ENCODE results near the gene CD22.

Gene CD22

DNA sequence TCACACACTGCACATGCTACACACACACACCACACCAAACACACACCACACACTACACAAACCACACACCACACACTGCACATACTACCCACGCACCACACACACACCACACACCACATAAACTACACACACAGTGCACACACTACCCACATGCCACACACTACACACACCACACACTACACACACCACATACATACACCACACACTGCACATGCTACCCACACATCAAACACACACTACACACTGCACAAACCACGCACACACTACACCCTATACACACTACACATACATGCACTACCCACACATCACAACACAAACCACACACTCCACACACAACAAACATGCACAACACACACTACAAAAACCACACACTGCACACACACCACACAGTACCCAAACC is 31.1 kb upstream of the CD22 start (continued):
- TF ChIP-seq, protein P1, sequence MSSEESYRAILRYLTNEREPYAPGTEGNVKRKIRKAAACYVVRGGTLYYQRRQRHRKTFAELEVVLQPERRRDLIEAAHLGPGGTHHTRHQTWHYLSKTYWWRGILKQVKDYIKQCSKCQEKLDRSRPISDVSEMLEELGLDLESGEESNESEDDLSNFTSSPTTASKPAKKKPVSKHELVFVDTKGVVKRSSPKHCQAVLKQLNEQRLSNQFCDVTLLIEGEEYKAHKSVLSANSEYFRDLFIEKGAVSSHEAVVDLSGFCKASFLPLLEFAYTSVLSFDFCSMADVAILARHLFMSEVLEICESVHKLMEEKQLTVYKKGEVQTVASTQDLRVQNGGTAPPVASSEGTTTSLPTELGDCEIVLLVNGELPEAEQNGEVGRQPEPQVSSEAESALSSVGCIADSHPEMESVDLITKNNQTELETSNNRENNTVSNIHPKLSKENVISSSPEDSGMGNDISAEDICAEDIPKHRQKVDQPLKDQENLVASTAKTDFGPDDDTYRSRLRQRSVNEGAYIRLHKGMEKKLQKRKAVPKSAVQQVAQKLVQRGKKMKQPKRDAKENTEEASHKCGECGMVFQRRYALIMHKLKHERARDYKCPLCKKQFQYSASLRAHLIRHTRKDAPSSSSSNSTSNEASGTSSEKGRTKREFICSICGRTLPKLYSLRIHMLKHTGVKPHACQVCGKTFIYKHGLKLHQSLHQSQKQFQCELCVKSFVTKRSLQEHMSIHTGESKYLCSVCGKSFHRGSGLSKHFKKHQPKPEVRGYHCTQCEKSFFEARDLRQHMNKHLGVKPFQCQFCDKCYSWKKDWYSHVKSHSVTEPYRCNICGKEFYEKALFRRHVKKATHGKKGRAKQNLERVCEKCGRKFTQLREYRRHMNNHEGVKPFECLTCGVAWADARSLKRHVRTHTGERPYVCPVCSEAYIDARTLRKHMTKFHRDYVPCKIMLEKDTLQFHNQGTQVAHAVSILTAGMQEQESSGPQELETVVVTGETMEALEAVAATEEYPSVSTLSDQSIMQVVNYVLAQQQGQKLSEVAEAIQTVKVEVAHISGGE (tag by site-specific recombination; conservative IDR thresholded peaks at IDR 0.05; ENCODE audit: low read depth) = no peak
- no peak for TF ChIP-seq ZFHX2 (tag by site-specific recombination; conservative IDR thresholded peaks at IDR 0.05)
- no peak for TF ChIP-seq ZXDB (tag by site-specific recombination; IDR thresholded peaks at IDR 0.05)
- peak; percentile 83; the same call in 1 of the 2 replicates for TF ChIP-seq ZNF354C (tag by site-specific recombination; IDR thresholded peaks at IDR 0.05; ENCODE audit: borderline replicate concordance, low read depth)
- no peak for TF ChIP-seq ZNF341 (tag by site-specific recombination; IDR thresholded peaks at IDR 0.05; ENCODE audit: low read depth)
- peak; percentile 43; the same call in 1 of the 2 replicates for TF ChIP-seq ZNF16 (tag by site-specific recombination; IDR thresholded peaks at IDR 0.05; ENCODE audit: low read depth)
- TF ChIP-seq IKZF3 (tag by site-specific recombination; IDR thresholded peaks at IDR 0.05) = no peak
- TF ChIP-seq ZNF2 (tag by site-specific recombination; IDR thresholded peaks at IDR 0.05) = no peak
- TF ChIP-seq GLI4 (tag by site-specific recombination; IDR thresholded peaks at IDR 0.05) = no peak
- no peak for TF ChIP-seq SP2 (tag by site-specific recombination; IDR thresholded peaks at IDR 0.05)
- TF ChIP-seq ZFP37 (tag by site-specific recombination; IDR thresholded peaks at IDR 0.05) = no peak
- TF ChIP-seq ZNF133 (tag by site-specific recombination; IDR thresholded peaks at IDR 0.05) = no peak
- no peak for TF ChIP-seq ZNF394 (tag by site-specific recombination; IDR thresholded peaks at IDR 0.05; ENCODE audit: borderline replicate concordance)
- TF ChIP-seq, protein P2, sequence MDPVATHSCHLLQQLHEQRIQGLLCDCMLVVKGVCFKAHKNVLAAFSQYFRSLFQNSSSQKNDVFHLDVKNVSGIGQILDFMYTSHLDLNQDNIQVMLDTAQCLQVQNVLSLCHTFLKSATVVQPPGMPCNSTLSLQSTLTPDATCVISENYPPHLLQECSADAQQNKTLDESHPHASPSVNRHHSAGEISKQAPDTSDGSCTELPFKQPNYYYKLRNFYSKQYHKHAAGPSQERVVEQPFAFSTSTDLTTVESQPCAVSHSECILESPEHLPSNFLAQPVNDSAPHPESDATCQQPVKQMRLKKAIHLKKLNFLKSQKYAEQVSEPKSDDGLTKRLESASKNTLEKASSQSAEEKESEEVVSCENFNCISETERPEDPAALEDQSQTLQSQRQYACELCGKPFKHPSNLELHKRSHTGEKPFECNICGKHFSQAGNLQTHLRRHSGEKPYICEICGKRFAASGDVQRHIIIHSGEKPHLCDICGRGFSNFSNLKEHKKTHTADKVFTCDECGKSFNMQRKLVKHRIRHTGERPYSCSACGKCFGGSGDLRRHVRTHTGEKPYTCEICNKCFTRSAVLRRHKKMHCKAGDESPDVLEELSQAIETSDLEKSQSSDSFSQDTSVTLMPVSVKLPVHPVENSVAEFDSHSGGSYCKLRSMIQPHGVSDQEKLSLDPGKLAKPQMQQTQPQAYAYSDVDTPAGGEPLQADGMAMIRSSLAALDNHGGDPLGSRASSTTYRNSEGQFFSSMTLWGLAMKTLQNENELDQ (tag by site-specific recombination; IDR thresholded peaks at IDR 0.05; ENCODE audit: low read depth) = no peak
- no peak for TF ChIP-seq ZBTB20 (tag by site-specific recombination; IDR thresholded peaks at IDR 0.05)
- no peak for TF ChIP-seq ZNF223 (tag by site-specific recombination; IDR thresholded peaks at IDR 0.05)
- no peak for TF ChIP-seq ZNF174 (tag by site-specific recombination; IDR thresholded peaks at IDR 0.05)
- TF ChIP-seq ZNF292 (tag by site-specific recombination; IDR thresholded peaks at IDR 0.05; ENCODE audit: borderline replicate concordance, low read depth) = no peak
- TF ChIP-seq, protein P3, sequence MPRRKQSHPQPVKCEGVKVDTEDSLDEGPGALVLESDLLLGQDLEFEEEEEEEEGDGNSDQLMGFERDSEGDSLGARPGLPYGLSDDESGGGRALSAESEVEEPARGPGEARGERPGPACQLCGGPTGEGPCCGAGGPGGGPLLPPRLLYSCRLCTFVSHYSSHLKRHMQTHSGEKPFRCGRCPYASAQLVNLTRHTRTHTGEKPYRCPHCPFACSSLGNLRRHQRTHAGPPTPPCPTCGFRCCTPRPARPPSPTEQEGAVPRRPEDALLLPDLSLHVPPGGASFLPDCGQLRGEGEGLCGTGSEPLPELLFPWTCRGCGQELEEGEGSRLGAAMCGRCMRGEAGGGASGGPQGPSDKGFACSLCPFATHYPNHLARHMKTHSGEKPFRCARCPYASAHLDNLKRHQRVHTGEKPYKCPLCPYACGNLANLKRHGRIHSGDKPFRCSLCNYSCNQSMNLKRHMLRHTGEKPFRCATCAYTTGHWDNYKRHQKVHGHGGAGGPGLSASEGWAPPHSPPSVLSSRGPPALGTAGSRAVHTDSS (tag by site-specific recombination; IDR thresholded peaks at IDR 0.05) = no peak
- TF ChIP-seq, protein P4, sequence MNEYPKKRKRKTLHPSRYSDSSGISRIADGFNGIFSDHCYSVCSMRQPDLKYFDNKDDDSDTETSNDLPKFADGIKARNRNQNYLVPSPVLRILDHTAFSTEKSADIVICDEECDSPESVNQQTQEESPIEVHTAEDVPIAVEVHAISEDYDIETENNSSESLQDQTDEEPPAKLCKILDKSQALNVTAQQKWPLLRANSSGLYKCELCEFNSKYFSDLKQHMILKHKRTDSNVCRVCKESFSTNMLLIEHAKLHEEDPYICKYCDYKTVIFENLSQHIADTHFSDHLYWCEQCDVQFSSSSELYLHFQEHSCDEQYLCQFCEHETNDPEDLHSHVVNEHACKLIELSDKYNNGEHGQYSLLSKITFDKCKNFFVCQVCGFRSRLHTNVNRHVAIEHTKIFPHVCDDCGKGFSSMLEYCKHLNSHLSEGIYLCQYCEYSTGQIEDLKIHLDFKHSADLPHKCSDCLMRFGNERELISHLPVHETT (tag by site-specific recombination; IDR thresholded peaks at IDR 0.05) = no peak
- TF ChIP-seq, protein P5, sequence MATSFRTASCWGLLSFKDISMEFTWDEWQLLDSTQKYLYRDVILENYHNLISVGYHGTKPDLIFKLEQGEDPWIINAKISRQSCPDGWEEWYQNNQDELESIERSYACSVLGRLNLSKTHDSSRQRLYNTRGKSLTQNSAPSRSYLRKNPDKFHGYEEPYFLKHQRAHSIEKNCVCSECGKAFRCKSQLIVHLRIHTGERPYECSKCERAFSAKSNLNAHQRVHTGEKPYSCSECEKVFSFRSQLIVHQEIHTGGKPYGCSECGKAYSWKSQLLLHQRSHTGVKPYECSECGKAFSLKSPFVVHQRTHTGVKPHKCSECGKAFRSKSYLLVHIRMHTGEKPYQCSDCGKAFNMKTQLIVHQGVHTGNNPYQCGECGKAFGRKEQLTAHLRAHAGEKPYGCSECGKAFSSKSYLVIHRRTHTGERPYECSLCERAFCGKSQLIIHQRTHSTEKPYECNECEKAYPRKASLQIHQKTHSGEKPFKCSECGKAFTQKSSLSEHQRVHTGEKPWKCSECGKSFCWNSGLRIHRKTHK (tag by site-specific recombination; IDR thresholded peaks at IDR 0.05) = no peak
- no peak for TF ChIP-seq ZNF391 (tag by site-specific recombination; IDR thresholded peaks at IDR 0.05; ENCODE audit: borderline replicate concordance, low read depth)
- no peak for TF ChIP-seq ZNF324 (tag by site-specific recombination; IDR thresholded peaks at IDR 0.05)
- TF ChIP-seq BCL11A (tag by site-specific recombination; IDR thresholded peaks at IDR 0.05; ENCODE audit: low read depth) = no peak
- no peak for TF ChIP-seq SP3 (tag by site-specific recombination; IDR thresholded peaks at IDR 0.05)
- no peak for TF ChIP-seq ZNF48 (tag by site-specific recombination; IDR thresholded peaks at IDR 0.05)
- TF ChIP-seq, protein P6, sequence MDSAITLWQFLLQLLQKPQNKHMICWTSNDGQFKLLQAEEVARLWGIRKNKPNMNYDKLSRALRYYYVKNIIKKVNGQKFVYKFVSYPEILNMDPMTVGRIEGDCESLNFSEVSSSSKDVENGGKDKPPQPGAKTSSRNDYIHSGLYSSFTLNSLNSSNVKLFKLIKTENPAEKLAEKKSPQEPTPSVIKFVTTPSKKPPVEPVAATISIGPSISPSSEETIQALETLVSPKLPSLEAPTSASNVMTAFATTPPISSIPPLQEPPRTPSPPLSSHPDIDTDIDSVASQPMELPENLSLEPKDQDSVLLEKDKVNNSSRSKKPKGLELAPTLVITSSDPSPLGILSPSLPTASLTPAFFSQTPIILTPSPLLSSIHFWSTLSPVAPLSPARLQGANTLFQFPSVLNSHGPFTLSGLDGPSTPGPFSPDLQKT (IDR thresholded peaks at IDR 0.05; ENCODE audit: borderline replicate concordance, low read depth, low read length) = no peak
- TF ChIP-seq ZNF571 (tag by site-specific recombination; IDR thresholded peaks at IDR 0.05) = 0 out of 2 replicates have a peak, but pooled peaks have one; percentile 12
- TF ChIP-seq ZNF530 (tag by site-specific recombination; IDR thresholded peaks at IDR 0.05; ENCODE audit: low read depth) = no peak
- no peak; the same call in 1 of the 2 replicates for TF ChIP-seq ZNF114 (tag by site-specific recombination; IDR thresholded peaks at IDR 0.05)
